ENCODE data around the gene ZNF234.

Gene ZNF234

DNA sequence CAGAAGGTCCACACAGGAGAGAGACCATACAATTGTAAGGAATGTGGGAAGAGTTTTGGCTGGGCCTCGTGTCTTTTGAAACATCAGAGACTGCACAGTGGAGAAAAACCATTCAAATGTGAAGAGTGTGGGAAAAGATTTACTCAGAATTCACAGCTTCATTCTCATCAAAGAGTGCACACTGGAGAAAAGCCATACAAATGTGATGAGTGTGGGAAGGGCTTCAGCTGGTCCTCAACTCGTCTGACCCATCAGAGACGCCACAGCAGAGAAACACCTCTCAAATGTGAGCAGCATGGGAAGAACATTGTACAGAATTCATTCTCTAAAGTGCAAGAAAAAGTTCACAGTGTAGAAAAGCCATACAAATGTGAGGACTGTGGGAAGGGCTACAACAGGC, 33.6 kb upstream of the ZNF234 start:
- no peaks in the 10 kb centered on the region for H3K4me1 ChIP-seq (ENCODE audit: control insufficient read depth, low read length)
- no peak overlapping the region for H3K4me2 ChIP-seq (ENCODE audit: low read length)
- H3K9me3 ChIP-seq (ENCODE audit: control insufficient read depth, insufficient read depth, low read length): peaks cover 25% of the 10 kb centered on the region
- H3K79me2 ChIP-seq (ENCODE audit: control insufficient read depth, low read length): no peaks in the 10 kb centered on the region
- H3K27me3 ChIP-seq (ENCODE audit: control insufficient read depth, low read length): no peaks in the 10 kb centered on the region
- no peak overlapping the region for H3K27ac ChIP-seq (ENCODE audit: low read depth, low read length)
- TF ChIP-seq EZH2phosphoT487 (IDR thresholded peaks at IDR 0.05; ENCODE audit: borderline replicate concordance, low read length): no peak
- TF ChIP-seq, protein P1, sequence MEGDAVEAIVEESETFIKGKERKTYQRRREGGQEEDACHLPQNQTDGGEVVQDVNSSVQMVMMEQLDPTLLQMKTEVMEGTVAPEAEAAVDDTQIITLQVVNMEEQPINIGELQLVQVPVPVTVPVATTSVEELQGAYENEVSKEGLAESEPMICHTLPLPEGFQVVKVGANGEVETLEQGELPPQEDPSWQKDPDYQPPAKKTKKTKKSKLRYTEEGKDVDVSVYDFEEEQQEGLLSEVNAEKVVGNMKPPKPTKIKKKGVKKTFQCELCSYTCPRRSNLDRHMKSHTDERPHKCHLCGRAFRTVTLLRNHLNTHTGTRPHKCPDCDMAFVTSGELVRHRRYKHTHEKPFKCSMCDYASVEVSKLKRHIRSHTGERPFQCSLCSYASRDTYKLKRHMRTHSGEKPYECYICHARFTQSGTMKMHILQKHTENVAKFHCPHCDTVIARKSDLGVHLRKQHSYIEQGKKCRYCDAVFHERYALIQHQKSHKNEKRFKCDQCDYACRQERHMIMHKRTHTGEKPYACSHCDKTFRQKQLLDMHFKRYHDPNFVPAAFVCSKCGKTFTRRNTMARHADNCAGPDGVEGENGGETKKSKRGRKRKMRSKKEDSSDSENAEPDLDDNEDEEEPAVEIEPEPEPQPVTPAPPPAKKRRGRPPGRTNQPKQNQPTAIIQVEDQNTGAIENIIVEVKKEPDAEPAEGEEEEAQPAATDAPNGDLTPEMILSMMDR (IDR thresholded peaks at IDR 0.05; ENCODE audit: low read depth, low read length, poor library complexity, severe bottlenecking): no peak
- peaks cover 6% of the 10 kb centered on the region for H3K36me3 ChIP-seq (ENCODE audit: control insufficient read depth, low read length)
- no peaks in the 10 kb centered on the region for H3K9me2 ChIP-seq (replicated peaks; ENCODE audit: control insufficient read depth, low read length)
- H4K20me1 ChIP-seq (ENCODE audit: control insufficient read depth, insufficient read depth, low read depth, low read length): no peaks in the 10 kb centered on the region
- no peak overlapping the region for H3K4me3 ChIP-seq (ENCODE audit: low read length)
- H3F3A ChIP-seq (ENCODE audit: control insufficient read depth, insufficient read depth): no peaks in the 10 kb centered on the region

DNA sequence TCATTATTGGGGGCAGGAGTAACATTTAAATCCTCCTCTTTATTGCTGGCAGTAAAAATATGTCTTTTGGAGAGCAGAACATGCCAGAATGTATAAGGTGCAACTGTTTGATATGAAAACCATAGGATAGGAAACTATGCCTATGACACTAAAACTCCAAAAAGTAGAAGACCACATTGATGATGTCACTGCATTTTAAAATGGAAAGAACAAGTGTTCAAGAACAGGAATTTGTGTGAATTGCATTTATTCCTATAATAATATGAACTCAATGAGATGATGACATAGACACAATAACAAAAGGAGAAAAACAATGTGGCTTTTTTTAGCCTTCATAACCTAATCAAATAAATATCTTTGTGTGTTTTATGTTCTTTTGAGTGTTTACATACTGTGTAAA, 31.9 kb upstream of the ZNF234 start:
- H3K36me3 ChIP-seq (ENCODE audit: control insufficient read depth, low read length): peaks cover 6% of the 10 kb centered on the region
- H3K27ac ChIP-seq (ENCODE audit: low read depth, low read length): no peak overlapping the region
- H3K79me2 ChIP-seq (ENCODE audit: control insufficient read depth, low read length): no peaks in the 10 kb centered on the region
- peaks cover 30% of the 10 kb centered on the region for H3K9me3 ChIP-seq (ENCODE audit: control insufficient read depth, insufficient read depth, low read length)
- H3K27me3 ChIP-seq (ENCODE audit: control insufficient read depth, low read length): no peaks in the 10 kb centered on the region
- no peaks in the 10 kb centered on the region; the same call in 1 of the 2 replicates for H3K4me1 ChIP-seq (ENCODE audit: control insufficient read depth, low read length)
- no peaks in the 10 kb centered on the region for H3K9me2 ChIP-seq (replicated peaks; ENCODE audit: control insufficient read depth, low read length)
- no peak for TF ChIP-seq EZH2phosphoT487 (IDR thresholded peaks at IDR 0.05; ENCODE audit: borderline replicate concordance, low read length)
- TF ChIP-seq, protein P1 (IDR thresholded peaks at IDR 0.05; ENCODE audit: low read depth, low read length, poor library complexity, severe bottlenecking): no peak
- no peaks in the 10 kb centered on the region for H4K20me1 ChIP-seq (ENCODE audit: control insufficient read depth, insufficient read depth, low read depth, low read length)
- no peak overlapping the region for H3K4me3 ChIP-seq (ENCODE audit: low read length)
- H3F3A ChIP-seq (ENCODE audit: control insufficient read depth, insufficient read depth): no peaks in the 10 kb centered on the region
- H3K4me2 ChIP-seq (ENCODE audit: low read length): no peak overlapping the region

DNA sequence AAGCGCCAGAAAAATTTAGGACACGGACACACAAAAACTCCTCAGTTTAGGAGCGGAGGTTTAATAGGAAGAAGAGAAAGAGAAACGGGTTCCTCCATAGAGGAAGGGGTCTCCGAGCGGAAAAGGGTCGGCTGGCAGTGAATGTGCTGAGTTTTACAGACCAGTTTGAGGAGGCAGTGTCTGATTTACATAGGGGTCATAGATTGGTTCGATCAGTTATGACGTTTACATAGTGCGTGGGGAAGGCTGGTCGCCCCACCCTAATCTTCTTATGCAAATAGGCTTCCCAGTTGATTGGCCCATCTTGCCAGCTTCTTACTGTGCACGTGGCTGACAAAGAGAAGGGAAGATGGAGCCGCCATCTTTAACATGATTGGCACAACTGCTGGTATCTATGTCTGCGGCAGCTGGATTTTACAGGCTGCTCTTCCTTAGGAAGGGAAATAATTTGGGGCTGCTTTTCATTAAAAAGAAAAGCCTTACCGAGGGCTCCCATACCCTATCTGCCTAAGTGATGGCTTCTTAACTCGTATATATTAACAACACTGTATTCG, 29.4 kb upstream of the ZNF234 start:
- Histone ChIP-seq H3K36me3 (ENCODE audit: control insufficient read depth, low read length) (no peaks in the 10 kb centered on the region; the same call in 1 of the 2 replicates), H3K9me3 (ENCODE audit: control insufficient read depth, insufficient read depth, low read length) (peaks cover 24% of the 10 kb centered on the region), H3K27ac (ENCODE audit: low read depth, low read length) (no peak overlapping the region), H3K79me2 (ENCODE audit: control insufficient read depth, low read length) (no peaks in the 10 kb centered on the region), H3K9me2 (replicated peaks; ENCODE audit: control insufficient read depth, low read length) (no peaks in the 10 kb centered on the region), H3K4me2 (ENCODE audit: low read length) (no peak overlapping the region), H3F3A (ENCODE audit: control insufficient read depth, insufficient read depth) (no peaks in the 10 kb centered on the region), H4K20me1 (ENCODE audit: control insufficient read depth, insufficient read depth, low read depth, low read length) (no peaks in the 10 kb centered on the region), H3K4me3 (ENCODE audit: low read length) (no peak overlapping the region), H3K27me3 (ENCODE audit: control insufficient read depth, low read length) (no peaks in the 10 kb centered on the region), H3K4me1 (ENCODE audit: control insufficient read depth, low read length) (no peaks in the 10 kb centered on the region; the same call in 1 of the 2 replicates)
- TF ChIP-seq EZH2phosphoT487 (IDR thresholded peaks at IDR 0.05; ENCODE audit: borderline replicate concordance, low read length): no peak
- TF ChIP-seq, protein P1 (IDR thresholded peaks at IDR 0.05; ENCODE audit: low read depth, low read length, poor library complexity, severe bottlenecking): no peak

Measured in DOHH2 (cell line).